Natural killer cell treated with Interleukin-12 subunit alpha and Interleukin-12 subunit beta and Interleukin-15 and Interleukin-18, amount 100 ng/mL, for 72 hours (primary cell): Measurements from ENCODE around the gene ROBO1. TPM values are rescaled to one million over a fixed set of nuclear protein-coding genes. Genes with fewer than 3 reads are reported as not detected.
"Not testable (repeated sequence)": the region's sequence is repeated elsewhere in the genome, so short reads cannot be mapped to it uniquely, and the experiment has no call there.

ENCODE experiments used
- ATAC-seq, 2 donors: fragments of 150-1000 bp; cut with Tn5 transposase in 1 of 2; sonication (Bioruptor Pico), chemical (Tn5 transposase) in 1 of 2; 2 replicates each; pipeline ENCODE4 v1.10.0; 2021
- DNase-seq: peaks from one replicate; pipeline ENCODE4 v3.0.0; 2022; ENCODE audit warnings: low spot score
- H3K27ac Mint-ChIP-seq, 2 donors: 1 replicate in 1 of 2; 2 replicates in 1 of 2; pipeline ENCODE4 v1.8.0; 2022; ENCODE audit warnings: mixed read lengths in 2 of 2, mild to moderate bottlenecking in 1 of 2, moderate library complexity in 1 of 2
- H3K27me3 Mint-ChIP-seq, 2 donors: 1 replicate in 1 of 2; 2 replicates in 1 of 2; pipeline ENCODE4 v1.8.0; 2022; ENCODE audit warnings: mixed read lengths in 2 of 2
- H3K36me3 Mint-ChIP-seq: one replicate; pipeline ENCODE4 v1.8.0; 2022; ENCODE audit warnings: mixed read lengths
- H3K4me1 Mint-ChIP-seq, 2 donors: 1 replicate in 1 of 2; 2 replicates in 1 of 2; pipeline ENCODE4 v1.8.0; 2022; ENCODE audit warnings: low read depth in 2 of 2, mixed read lengths in 2 of 2, mild to moderate bottlenecking in 1 of 2
- H3K4me3 Mint-ChIP-seq: one replicate; pipeline ENCODE4 v1.8.0; 2022; ENCODE audit warnings: mixed read lengths
- H3K9me3 Mint-ChIP-seq: 2 replicates; pipeline ENCODE4 v1.8.0; 2022; ENCODE audit warnings: mixed read lengths
- total RNA-seq, 2 donors: library from RNA; stranded (reverse); gene quantifications; one replicate each; pipeline ENCODE4 v1.2.3, GENCODE V29; 2022

Gene ROBO1
- total RNA-seq, 2 donors from 2014 or later: 0.05 TPM; not detected in 1

GRCh38 chr3:78901544-78901943 lies 866.3 kb downstream of the ROBO1 start:
- Mint-ChIP-seq H3K27me3 (no peaks in the 10 kb centered on the region), H3K36me3 (no peaks in the 10 kb centered on the region), H3K9me3 (peaks cover 8% of the 10 kb centered on the region), H3K4me1 (no peaks in the 10 kb centered on the region), H3K27ac (no peak overlapping the region), H3K4me3 (no peak overlapping the region)
- DNase-seq (no peak), ATAC-seq (no peak)

- no peak for DNase-seq
- no peaks in the 10 kb centered on the region for H3K4me1 Mint-ChIP-seq
- H3K27ac Mint-ChIP-seq: no peak overlapping the region
- no peaks in the 10 kb centered on the region for H3K36me3 Mint-ChIP-seq
- no peak for ATAC-seq
- no peaks in the 10 kb centered on the region for H3K27me3 Mint-ChIP-seq
- H3K9me3 Mint-ChIP-seq: peaks cover 12% of the 10 kb centered on the region
- no peak overlapping the region for H3K4me3 Mint-ChIP-seq
Observed at GRCh38 chr3:78900880-78901279, 866.9 kb downstream of the ROBO1 start.

GRCh38 chr3:78900426-78900825 lies 867.4 kb downstream of the ROBO1 start:
- ATAC-seq: no peak
- Mint-ChIP-seq H3K27ac (no peak overlapping the region), H3K36me3 (no peaks in the 10 kb centered on the region), H3K4me3 (no peak overlapping the region), H3K27me3 (no peaks in the 10 kb centered on the region), H3K9me3 (peaks cover 12% of the 10 kb centered on the region), H3K4me1 (no peaks in the 10 kb centered on the region)
- no peak for DNase-seq

- Mint-ChIP-seq H3K27ac (no peak overlapping the region), H3K9me3 (peaks cover 18% of the 10 kb centered on the region), H3K27me3 (no peaks in the 10 kb centered on the region), H3K36me3 (peaks cover 6% of the 10 kb centered on the region), H3K4me1 (no peaks in the 10 kb centered on the region), H3K4me3 (no peak overlapping the region)
- ATAC-seq (no peak), DNase-seq (no peak)
Observed at GRCh38 chr3:78895528-78895927, 872.3 kb downstream of the ROBO1 start.

- H3K9me3 Mint-ChIP-seq: peaks cover 21% of the 10 kb centered on the region
- H3K4me1 Mint-ChIP-seq: no peaks in the 10 kb centered on the region
- no peaks in the 10 kb centered on the region for H3K27me3 Mint-ChIP-seq
- no peak for DNase-seq
- no peak for ATAC-seq
- no peak overlapping the region for H3K27ac Mint-ChIP-seq
- H3K4me3 Mint-ChIP-seq: no peak overlapping the region
- H3K36me3 Mint-ChIP-seq: peaks cover 9% of the 10 kb centered on the region
Observed at GRCh38 chr3:78894787-78895186, 873.0 kb downstream of the ROBO1 start.

- Mint-ChIP-seq H3K36me3 (peaks cover 12% of the 10 kb centered on the region), H3K27ac (no peak overlapping the region), H3K9me3 (peaks cover 22% of the 10 kb centered on the region), H3K4me1 (no peaks in the 10 kb centered on the region), H3K27me3 (no peaks in the 10 kb centered on the region), H3K4me3 (no peak overlapping the region)
- no peak for ATAC-seq
- DNase-seq: no peak
Observed at GRCh38 chr3:78893161-78893560, 874.6 kb downstream of the ROBO1 start.

GRCh38 chr3:78889348-78889747 lies 878.5 kb downstream of the ROBO1 start:
- no peak overlapping the region for H3K27ac Mint-ChIP-seq
- H3K27me3 Mint-ChIP-seq: no peaks in the 10 kb centered on the region
- ATAC-seq (no peak), DNase-seq (no peak)
- no peaks in the 10 kb centered on the region for H3K4me1 Mint-ChIP-seq
- peaks cover 13% of the 10 kb centered on the region for H3K9me3 Mint-ChIP-seq
- H3K36me3 Mint-ChIP-seq: peaks cover 8% of the 10 kb centered on the region
- H3K4me3 Mint-ChIP-seq: no peak overlapping the region

GRCh38 chr3:78888635-78889034 lies 879.2 kb downstream of the ROBO1 start:
- H3K4me3 Mint-ChIP-seq: no peak overlapping the region
- ATAC-seq: no peak
- no peak overlapping the region for H3K27ac Mint-ChIP-seq
- no peaks in the 10 kb centered on the region for H3K4me1 Mint-ChIP-seq
- H3K9me3 Mint-ChIP-seq: peaks cover 15% of the 10 kb centered on the region
- peaks cover 12% of the 10 kb centered on the region for H3K36me3 Mint-ChIP-seq
- DNase-seq: no peak
- H3K27me3 Mint-ChIP-seq: no peaks in the 10 kb centered on the region

GRCh38 chr3:78887547-78888011 lies 880.2 kb downstream of the ROBO1 start:
- Mint-ChIP-seq H3K27me3 (no peaks in the 10 kb centered on the region), H3K4me3 (no peak overlapping the region), H3K36me3 (peaks cover 12% of the 10 kb centered on the region), H3K27ac (no peak overlapping the region), H3K4me1 (no peaks in the 10 kb centered on the region), H3K9me3 (peaks cover 15% of the 10 kb centered on the region)
- DNase-seq (no peak), ATAC-seq (no peak)

GRCh38 chr3:78887029-78887428 lies 880.8 kb downstream of the ROBO1 start:
- ATAC-seq (no peak), DNase-seq (no peak)
- Mint-ChIP-seq H3K27ac (no peak overlapping the region), H3K36me3 (peaks cover 12% of the 10 kb centered on the region), H3K4me3 (no peak overlapping the region), H3K9me3 (peaks cover 18% of the 10 kb centered on the region), H3K27me3 (no peaks in the 10 kb centered on the region), H3K4me1 (no peaks in the 10 kb centered on the region)

GRCh38 chr3:78884567-78884966 lies 883.2 kb downstream of the ROBO1 start:
- H3K4me1 Mint-ChIP-seq, DNase-seq: not testable (repeated sequence)

GRCh38 chr3:78882251-78882650 lies 885.5 kb downstream of the ROBO1 start:
- no peak overlapping the region for H3K4me3 Mint-ChIP-seq
- H3K27ac Mint-ChIP-seq: no peak overlapping the region

More at GRCh38 chr3:78884567-78884966, 883.2 kb downstream of the ROBO1 start:
- not testable (repeated sequence) for H3K36me3 Mint-ChIP-seq, H3K27me3 Mint-ChIP-seq, ATAC-seq, H3K27ac Mint-ChIP-seq, H3K4me3 Mint-ChIP-seq, H3K9me3 Mint-ChIP-seq

GRCh38 chr3:78881501-78881900 lies 886.3 kb downstream of the ROBO1 start:
- H3K4me1 Mint-ChIP-seq: no peaks in the 10 kb centered on the region
- DNase-seq (no peak), ATAC-seq (no peak)
- H3K36me3 Mint-ChIP-seq: peaks cover 8% of the 10 kb centered on the region
- no peak overlapping the region for H3K4me3 Mint-ChIP-seq
- no peak overlapping the region for H3K27ac Mint-ChIP-seq
- H3K9me3 Mint-ChIP-seq: peaks cover 8% of the 10 kb centered on the region
- H3K27me3 Mint-ChIP-seq: no peaks in the 10 kb centered on the region

More at GRCh38 chr3:78882251-78882650, 885.5 kb downstream of the ROBO1 start:
- no peaks in the 10 kb centered on the region for H3K27me3 Mint-ChIP-seq
- ATAC-seq: no peak
- H3K4me1 Mint-ChIP-seq: no peaks in the 10 kb centered on the region
- H3K36me3 Mint-ChIP-seq: peaks cover 6% of the 10 kb centered on the region
- peaks cover 7% of the 10 kb centered on the region for H3K9me3 Mint-ChIP-seq
- no peak for DNase-seq

GRCh38 chr3:78880603-78881461 lies 887.0 kb downstream of the ROBO1 start:
- ATAC-seq (no peak), DNase-seq (no peak)
- Mint-ChIP-seq H3K36me3 (peaks cover 10% of the 10 kb centered on the region), H3K27me3 (no peaks in the 10 kb centered on the region), H3K4me1 (no peaks in the 10 kb centered on the region), H3K4me3 (no peak overlapping the region), H3K27ac (no peak overlapping the region), H3K9me3 (peaks cover 9% of the 10 kb centered on the region)
